Fibroblast of mammary gland (primary cell): ENCODE measurements around the gene CIRBP.
A peak's percentile ranks its signal among the peaks of the same experiment; 100 is the strongest.

Source experiments
- DNase-seq: peaks from one replicate; pipeline ENCODE4 v3.0.0-alpha.2; 2010; ENCODE audit warnings: low read depth
- H3K4me3 ChIP-seq: 2 replicates; pipeline ENCODE4 v1.5.1; 2011; ENCODE audit warnings: low read depth, mild to moderate bottlenecking, low read length, moderate library complexity; ENCODE audit not compliant: control insufficient read depth
- TF ChIP-seq, protein P1 (sequence below): conservative IDR thresholded peaks from 2 replicates; pipeline ENCODE4 v1.5.1; 2011; ENCODE audit warnings: low read depth, low read length, inconsistent platforms; ENCODE audit not compliant: control insufficient read depth, insufficient read depth

Gene CIRBP

DNA sequence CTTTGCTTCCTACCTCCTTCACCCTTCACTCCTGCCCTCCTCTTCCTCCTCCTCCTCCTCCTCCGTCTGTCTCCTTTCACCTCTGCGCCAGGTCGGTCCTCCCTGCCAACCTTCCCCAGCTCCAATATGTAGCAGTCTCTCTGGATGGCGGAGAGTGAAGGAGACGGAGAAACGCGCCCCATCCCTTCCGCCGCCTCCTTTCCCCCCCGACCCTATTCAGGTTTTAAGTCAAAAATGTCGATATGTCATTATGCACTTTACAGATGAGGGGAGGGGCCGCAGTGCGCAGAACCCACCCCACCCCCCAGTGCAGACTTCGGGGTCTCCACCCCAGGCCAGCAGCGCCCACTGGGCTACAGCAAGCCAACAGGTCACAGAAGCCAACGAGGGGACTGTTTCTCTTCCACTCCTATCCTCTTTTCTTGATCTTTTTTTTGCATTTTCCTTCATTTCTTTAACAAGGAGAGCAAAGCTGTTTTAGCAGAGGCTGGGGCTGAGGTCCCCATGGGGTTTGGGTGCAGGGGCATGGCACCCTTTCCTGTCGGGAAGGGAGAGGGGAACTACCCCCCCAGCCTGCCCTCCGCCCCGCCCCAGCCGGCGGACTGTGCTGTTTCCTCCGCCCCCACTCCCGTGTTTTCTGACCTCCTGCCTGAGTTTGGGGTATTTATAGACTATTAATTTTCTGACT, 11.5 kb upstream of the CIRBP start:
- TF ChIP-seq, protein P1, sequence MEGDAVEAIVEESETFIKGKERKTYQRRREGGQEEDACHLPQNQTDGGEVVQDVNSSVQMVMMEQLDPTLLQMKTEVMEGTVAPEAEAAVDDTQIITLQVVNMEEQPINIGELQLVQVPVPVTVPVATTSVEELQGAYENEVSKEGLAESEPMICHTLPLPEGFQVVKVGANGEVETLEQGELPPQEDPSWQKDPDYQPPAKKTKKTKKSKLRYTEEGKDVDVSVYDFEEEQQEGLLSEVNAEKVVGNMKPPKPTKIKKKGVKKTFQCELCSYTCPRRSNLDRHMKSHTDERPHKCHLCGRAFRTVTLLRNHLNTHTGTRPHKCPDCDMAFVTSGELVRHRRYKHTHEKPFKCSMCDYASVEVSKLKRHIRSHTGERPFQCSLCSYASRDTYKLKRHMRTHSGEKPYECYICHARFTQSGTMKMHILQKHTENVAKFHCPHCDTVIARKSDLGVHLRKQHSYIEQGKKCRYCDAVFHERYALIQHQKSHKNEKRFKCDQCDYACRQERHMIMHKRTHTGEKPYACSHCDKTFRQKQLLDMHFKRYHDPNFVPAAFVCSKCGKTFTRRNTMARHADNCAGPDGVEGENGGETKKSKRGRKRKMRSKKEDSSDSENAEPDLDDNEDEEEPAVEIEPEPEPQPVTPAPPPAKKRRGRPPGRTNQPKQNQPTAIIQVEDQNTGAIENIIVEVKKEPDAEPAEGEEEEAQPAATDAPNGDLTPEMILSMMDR, result no peak
- no peak for DNase-seq
- no peak overlapping the region for H3K4me3 ChIP-seq

DNA sequence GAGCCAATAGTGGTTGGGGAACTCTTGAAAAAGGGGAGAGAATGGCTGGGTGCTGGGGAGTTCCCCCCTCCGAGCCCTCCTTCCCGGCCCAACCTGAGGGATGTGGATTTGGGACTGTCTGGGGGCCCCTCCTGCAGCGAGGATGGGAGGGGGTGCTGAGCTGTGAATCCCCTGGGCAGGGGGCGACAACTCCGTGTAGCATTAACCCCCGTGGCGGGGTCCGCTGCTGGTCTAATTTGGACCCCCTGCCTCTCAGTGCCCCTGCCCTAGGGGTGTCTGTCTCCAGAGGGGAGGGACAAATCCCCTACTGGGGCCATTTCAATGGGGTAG, 11.0 kb upstream of the CIRBP start:
- TF ChIP-seq, protein P1, result no peak
- no peak for DNase-seq
- no peak overlapping the region for H3K4me3 ChIP-seq

DNA sequence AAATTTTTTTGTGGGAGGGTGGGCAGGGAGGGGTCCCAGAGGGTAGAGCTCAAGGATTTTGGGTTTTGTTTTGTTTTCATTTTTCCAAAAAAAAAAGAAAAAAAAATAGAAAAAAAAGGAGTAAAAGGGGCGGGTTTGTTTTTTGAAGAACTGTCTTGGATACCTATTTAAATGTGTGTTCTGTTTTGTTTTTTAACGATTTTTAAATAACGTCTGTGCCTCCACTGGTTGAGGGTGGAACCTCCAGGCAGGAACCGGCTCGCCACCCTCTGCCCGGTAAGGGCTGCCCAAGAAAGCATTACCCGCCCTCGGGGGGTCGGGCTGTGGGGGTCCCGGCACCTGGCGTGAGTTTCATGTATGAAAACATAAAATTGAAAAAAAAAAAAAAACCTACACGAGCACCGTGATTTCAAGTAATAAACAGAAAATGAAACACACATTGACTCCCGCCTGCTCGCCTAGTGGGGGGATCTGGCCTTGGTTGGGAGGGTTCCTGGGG, 10.4 kb upstream of the CIRBP start:
- H3K4me3 ChIP-seq, result no peak overlapping the region
- no peak for DNase-seq
- TF ChIP-seq, protein P1, result no peak

DNA sequence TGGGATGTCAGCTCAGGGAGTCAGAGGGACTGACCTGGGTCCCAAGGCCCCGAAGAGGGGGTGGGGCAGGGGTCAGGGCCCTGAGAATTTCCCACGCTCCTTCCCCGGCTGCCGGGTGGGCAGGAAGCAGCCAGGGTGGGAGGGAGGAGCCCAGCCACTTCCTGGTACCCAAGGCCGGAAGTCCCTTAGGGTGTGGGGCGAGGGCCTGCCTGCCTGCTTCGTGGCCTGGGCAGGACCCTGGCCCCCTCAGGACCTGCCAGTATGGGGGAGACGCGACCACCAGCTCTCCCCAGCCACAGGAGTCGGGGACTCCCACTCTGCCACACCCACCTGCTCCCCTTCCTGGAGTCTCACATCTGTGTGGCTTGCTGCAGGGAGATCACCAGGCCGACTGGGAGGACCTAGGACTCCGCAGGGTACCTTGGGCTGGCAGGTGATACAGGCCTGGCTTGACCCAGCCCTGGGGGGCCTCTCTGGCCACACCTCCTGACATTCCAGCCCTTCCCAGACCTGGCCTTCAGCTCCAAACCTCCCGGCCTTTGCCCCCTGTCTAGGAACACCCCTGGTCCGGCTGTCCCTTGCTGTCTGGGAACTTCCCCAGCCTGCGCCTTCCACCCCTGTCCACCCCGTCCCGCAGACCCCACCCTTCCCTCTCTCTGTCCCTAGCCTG, 9.8 kb upstream of the CIRBP start:
- DNase-seq, result peak; percentile 68
- TF ChIP-seq, protein P1, result no peak
- H3K4me3 ChIP-seq, result no peak overlapping the region

DNA sequence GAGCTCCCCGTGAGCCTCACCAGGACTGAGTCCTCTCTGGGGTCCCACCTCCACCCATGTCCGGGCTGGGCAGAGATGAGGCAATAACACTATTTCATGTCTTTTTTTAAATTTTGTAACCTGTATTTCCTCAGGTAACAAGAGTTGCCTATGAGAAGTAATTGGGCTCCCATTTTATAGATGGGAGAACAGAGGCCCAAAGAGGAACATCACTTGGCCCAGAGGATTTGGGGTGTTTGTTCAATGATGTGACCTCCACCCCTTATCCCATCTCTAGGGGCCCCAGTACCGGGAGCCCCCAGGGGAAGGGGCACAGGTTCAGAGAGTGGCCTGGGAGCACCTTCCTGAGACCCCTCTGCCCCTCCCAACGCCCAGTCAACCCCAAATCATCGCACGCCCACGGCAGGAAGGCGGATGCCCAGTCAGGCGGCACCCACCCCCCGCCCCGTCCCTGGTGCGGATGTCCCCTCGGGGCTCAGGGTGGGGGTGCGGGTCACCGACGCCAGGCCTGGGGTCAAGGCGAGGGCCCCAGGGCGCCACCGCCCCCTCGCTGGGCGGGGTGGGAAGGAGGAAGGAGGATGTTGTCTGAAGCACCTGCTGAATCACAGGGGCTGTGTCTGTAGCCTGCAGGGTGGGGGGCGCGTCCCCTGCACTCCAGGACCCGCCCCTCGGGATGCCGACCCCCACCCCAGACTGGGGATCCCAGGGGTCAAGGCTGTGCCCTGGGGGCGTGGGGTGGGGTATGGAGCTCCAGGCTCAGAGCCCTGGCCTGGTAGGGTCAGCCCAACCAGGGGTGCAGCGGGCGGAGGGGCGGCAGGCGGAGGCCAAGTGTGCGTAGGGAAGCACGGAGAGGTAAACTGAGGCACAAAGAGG, 9.0 kb upstream of the CIRBP start:
- no peak for DNase-seq
- TF ChIP-seq, protein P1, result no peak
- no peak overlapping the region for H3K4me3 ChIP-seq

DNA sequence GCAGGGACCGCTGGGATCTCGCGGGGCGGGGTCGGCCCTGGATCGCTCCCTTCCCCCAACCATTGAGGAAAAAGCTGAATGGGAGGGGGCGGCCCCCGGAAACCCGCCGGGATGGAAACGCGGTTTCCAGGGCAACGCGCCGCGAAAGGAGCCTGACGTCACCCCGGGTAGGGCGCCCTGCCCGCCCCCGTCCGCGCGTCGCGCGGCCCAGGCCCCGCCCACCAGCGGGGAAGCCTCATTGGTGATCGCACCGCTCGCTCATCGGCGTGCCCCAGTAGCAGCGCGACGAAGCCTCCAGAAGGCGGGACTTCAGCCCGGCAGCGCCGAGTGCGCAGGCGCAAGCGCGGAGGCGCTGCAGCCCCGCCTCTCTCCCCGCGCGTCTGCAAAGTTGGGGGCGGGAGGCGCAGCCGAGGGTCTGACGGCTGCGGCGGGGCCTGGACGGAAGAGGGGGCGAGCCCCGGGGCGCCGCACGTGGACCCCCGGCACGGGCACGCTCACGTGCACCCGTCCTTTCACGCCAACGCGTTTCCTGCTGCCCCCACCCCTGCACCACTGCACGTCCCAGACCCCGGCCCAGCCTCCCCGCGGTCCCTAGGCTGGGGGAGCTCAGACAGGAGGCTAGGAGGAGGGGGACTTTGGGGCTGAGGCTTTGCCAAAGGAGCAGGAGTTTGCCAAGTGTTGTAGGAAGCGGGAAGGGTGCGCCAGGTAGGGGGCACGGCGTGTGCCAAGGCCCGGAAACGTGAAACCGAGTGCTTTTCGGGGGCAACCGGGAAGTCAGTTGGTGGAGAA, 8.2 kb upstream of the CIRBP start:
- TF ChIP-seq, protein P1, result no peak
- H3K4me3 ChIP-seq, result peak overlapping the region; percentile 49
- DNase-seq, result peak; percentile 95
